AG04449 (cell line): ENCODE measurements around the gene SKP1.

Experiments used
- CTCF ChIA-PET: fragments of 350-600 bp; formaldehyde crosslinking; extraction: SDS; loops from one replicate; lab custom pipeline; 2021; ENCODE audit warnings: antibody characterized with exemption; lab: Yijun Ruan, JAX
- POLR2A ChIA-PET: fragments of 400-600, 350-600 bp; formaldehyde crosslinking; extraction: SDS; loops from one replicate; lab custom pipeline; 2020; ENCODE audit warnings: antibody characterized with exemption, inconsistent platforms; lab: Yijun Ruan, JAX
- DNase-seq: peaks from one replicate; pipeline ENCODE4 v3.0.0-alpha.2; 2010; ENCODE audit warnings: low read depth, low spot score
- H3K4me3 ChIP-seq: 2 replicates; pipeline ENCODE4 v1.5.1; 2011; ENCODE audit warnings: low read depth, mild to moderate bottlenecking, control low read depth, low read length
- TF ChIP-seq, protein P1 (sequence below): IDR thresholded peaks from one replicate; pipeline ENCODE4 v1.5.1; 2011; ENCODE audit warnings: mild to moderate bottlenecking, moderate library complexity, low read length, control low read depth, inconsistent platforms; ENCODE audit not compliant: insufficient read depth; ENCODE audit errors: missing control alignments

Gene SKP1

GRCh38 chr5:134133188-134133994 is 43.4 kb downstream of the SKP1 start:
- ChIA-PET CTCF (interaction anchor here (31.7 to 36.5 kb wide), 3 partner anchors 0 to 91 kb away, joined by 659 to 1500 read pairs (median 659); no protein-coding TSS in a partner anchor), POLR2A (no interaction called here)
- H3K4me3 ChIP-seq = no peak overlapping the region
- no peak for DNase-seq
- TF ChIP-seq, protein P1, sequence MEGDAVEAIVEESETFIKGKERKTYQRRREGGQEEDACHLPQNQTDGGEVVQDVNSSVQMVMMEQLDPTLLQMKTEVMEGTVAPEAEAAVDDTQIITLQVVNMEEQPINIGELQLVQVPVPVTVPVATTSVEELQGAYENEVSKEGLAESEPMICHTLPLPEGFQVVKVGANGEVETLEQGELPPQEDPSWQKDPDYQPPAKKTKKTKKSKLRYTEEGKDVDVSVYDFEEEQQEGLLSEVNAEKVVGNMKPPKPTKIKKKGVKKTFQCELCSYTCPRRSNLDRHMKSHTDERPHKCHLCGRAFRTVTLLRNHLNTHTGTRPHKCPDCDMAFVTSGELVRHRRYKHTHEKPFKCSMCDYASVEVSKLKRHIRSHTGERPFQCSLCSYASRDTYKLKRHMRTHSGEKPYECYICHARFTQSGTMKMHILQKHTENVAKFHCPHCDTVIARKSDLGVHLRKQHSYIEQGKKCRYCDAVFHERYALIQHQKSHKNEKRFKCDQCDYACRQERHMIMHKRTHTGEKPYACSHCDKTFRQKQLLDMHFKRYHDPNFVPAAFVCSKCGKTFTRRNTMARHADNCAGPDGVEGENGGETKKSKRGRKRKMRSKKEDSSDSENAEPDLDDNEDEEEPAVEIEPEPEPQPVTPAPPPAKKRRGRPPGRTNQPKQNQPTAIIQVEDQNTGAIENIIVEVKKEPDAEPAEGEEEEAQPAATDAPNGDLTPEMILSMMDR = no peak

GRCh38 chr5:134132372-134133187 is 44.2 kb downstream of the SKP1 start:
- DNase-seq = no peak
- ChIA-PET CTCF (interaction anchor here (1.0 to 36.5 kb wide), 3 partner anchors 9 to 90 kb away, joined by 3 to 1500 read pairs (median 659); no protein-coding TSS in a partner anchor), POLR2A (no interaction called here)
- TF ChIP-seq, protein P1 = no peak
- no peak overlapping the region for H3K4me3 ChIP-seq

GRCh38 chr5:134131578-134132350 is 45.0 kb downstream of the SKP1 start:
- no peak for DNase-seq
- POLR2A ChIA-PET = no interaction called here
- CTCF ChIA-PET = interaction anchor here (1.0 to 36.5 kb wide), 3 partner anchors 8 to 89 kb away, joined by 3 to 1500 read pairs (median 659); no protein-coding TSS in a partner anchor
- TF ChIP-seq, protein P1 = no peak
- H3K4me3 ChIP-seq = no peak overlapping the region

GRCh38 chr5:134131165-134131564 is 45.6 kb downstream of the SKP1 start:
- H3K4me3 ChIP-seq = no peak overlapping the region
- no peak for DNase-seq
- POLR2A ChIA-PET = no interaction called here
- CTCF ChIA-PET = interaction anchor here (31.7 to 36.5 kb wide), 2 partner anchors 19 to 89 kb away, joined by 659 to 1500 read pairs; no protein-coding TSS in a partner anchor
- TF ChIP-seq, protein P1 = no peak

DNA sequence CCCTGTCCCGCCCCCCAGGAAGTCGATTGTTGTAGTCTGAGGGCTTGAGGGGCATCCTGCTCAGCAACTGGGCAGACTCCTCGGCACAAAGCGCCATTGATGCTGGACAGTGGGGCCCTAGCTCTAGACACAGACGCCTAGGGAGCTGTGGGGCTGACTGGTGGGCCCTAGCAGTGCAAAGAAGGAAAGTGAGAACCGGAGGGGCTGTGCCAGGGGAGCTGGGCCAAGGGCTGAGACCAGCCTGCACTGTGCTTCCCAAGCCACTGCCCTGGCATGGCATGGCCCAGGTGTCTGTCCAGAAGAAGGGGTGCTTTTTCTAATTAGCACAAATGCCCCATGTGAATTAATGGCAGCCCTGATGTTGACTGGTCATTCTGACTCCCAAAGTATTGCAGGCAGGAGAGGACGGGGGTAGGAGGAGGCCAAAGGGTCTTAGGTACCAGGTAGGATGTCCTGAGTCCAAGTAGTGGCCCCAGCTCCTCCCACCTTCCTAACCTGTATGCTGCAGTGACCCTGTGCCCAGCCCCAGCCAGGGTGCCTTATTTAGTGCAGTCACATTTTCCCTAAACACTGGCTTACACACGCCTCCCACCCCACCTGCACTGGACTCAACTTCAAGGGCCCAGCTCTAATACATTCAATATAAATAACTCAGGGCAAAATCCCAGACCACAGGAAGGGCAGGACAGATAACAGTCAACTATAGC is 46.4 kb downstream of the SKP1 start:
- CTCF ChIA-PET = interaction anchor here (31.7 to 36.5 kb wide), 2 partner anchors 19 to 88 kb away, joined by 659 to 1500 read pairs; no protein-coding TSS in a partner anchor
- DNase-seq = no peak
- POLR2A ChIA-PET = no interaction called here
- no peak overlapping the region for H3K4me3 ChIP-seq
- TF ChIP-seq, protein P1 = no peak
